GM11168 (cell line): Measurements from ENCODE around the gene PACSIN3.
"Not testable (repeated sequence)": the region's sequence is repeated elsewhere in the genome, so short reads cannot be mapped to it uniquely, and the experiment has no call there.

Source experiments
- in situ Hi-C: fragments of 300-500 bp; cut with MboI; formaldehyde crosslinking; loops from one replicate; pipeline ENCODE4 v1.12.0; 2022; ENCODE audit warnings: low sequenced_read_pairs; ENCODE audit not compliant: unreplicated experiment

The PACSIN3 gene

DNA sequence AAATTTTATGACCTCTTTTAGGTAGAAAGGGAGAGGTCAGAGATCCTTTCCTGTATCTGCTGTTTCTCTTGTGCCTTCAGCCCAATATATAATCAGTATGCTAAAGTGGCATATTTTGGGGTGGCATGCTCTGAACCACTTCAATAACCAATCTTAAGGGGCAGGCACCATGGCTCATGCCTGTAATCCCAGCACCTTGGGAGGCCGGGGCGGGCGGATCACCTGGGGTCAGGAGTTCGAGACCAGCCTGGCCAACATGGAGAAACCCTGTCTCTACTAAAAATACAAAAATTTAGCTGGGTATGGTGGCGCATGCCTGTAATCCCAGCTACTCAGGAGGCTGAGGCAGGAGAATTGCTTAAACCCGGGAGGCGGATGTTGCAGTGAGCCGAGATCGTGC is 11.9 kb upstream of the PACSIN3 start:
- in situ Hi-C loops: not testable (repeated sequence)

DNA sequence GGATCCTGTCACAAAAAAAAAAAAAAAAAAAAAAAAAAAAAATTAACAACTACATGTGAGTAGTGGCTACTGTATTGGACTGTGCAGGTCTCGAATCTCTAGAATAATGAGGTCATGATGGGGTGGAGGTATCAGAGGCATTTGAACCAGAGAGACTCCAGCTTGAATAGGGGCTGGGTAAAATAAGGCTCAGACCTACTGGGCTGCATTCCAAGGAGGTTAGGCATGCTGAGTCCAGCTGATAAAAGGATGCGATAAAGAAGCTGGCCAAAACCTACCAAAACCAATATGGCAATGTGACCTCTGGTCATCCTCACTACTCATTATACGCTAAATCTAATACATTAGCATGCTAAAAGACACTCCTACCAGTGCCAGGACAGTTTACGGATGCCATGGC is 5.9 kb upstream of the PACSIN3 start:
- in situ Hi-C loops: no loop called here

DNA sequence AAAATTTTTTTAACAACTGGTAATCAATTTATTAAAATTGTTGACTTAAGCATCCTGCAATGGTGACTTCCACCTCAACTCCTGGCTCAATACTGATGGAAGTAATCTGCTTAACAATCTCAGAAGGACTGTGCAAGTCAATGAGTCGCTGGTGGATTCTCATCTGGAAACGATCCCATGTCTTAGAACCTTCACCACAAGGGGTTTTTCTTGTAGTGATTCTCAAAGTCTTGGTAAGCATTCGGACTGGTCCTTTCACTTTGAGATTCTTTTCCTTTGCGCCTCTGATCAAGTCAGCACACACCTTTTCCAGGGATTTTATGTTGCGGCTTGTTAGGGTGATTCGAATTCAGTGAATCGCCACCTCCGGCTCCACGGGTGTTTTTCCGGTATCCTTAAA is 4.9 kb upstream of the PACSIN3 start:
- in situ Hi-C loops: not testable (repeated sequence)

DNA sequence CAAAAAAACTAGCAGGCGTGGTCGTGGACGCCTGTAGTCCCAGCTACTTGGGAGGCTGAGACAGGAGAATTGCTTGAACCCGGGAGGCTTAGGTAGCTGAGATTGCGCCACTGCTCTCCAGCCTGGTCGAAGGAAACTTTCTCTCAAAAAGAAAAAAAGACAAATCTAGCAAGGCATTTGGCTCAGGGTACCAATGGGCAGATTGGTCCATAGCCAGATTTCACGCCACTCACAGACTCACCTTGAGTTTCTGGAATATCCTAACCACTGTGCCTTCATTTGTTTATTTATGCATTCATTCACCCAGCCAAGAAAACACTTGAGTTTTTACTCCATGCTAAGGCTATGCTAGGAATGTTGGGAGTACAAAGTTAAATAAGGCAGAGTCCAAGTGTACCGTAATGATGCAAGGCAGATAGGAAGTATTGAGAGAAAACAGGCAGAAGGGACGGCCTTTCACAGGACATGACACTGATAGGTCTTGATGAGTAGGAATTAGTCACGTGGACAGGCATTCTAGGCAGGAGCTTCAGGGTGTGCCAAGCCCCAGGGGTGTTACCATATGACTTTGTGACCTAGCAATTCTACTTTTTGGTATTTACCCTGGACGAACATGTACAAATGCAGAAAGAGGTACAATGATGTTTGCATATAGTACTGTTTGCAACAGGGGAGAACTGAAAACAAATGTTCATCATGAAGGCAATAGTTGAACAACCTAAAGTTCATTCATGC is 3.0 kb upstream of the PACSIN3 start:
- in situ Hi-C loops: no loop called here

DNA sequence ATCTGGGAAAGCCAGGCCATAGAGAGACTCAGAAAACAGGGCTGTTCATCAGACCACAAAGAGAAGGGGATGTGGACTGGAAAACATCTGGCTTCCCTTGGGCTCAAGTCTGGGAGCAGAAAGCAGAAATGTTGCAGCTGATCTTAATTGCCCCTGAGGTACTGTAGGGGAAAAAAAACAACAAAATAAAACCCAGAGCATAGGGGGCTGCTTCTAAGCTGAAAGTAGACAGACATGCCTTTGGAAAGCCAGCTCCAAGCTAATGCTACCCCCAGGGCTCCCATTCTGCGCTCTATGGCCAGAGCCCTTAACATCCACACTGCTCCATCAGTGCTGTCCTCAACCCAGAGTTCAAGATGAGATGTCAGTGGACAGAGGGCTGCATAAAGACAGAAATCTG is 2.0 kb upstream of the PACSIN3 start:
- in situ Hi-C loops: no loop called here

DNA sequence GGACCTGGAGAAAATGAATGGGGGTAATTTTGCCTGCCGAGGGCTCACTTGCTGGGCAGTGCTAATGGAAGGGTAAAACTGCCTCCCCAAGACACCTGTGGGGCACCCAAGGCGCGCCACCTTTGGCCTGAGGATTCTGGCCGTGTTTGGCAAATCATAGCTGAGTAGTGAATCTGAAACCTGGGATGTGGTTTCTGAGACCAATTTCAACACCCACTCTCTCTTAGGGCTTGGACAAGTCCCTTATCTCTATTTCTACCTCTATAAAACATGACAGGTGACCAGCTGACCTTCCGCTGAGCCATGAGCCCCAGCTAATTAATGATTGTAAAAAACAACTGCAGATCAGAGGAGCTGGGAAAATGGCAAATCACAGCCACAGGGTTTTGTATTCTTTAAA is 1.5 kb upstream of the PACSIN3 start:
- in situ Hi-C loops: no loop called here

DNA sequence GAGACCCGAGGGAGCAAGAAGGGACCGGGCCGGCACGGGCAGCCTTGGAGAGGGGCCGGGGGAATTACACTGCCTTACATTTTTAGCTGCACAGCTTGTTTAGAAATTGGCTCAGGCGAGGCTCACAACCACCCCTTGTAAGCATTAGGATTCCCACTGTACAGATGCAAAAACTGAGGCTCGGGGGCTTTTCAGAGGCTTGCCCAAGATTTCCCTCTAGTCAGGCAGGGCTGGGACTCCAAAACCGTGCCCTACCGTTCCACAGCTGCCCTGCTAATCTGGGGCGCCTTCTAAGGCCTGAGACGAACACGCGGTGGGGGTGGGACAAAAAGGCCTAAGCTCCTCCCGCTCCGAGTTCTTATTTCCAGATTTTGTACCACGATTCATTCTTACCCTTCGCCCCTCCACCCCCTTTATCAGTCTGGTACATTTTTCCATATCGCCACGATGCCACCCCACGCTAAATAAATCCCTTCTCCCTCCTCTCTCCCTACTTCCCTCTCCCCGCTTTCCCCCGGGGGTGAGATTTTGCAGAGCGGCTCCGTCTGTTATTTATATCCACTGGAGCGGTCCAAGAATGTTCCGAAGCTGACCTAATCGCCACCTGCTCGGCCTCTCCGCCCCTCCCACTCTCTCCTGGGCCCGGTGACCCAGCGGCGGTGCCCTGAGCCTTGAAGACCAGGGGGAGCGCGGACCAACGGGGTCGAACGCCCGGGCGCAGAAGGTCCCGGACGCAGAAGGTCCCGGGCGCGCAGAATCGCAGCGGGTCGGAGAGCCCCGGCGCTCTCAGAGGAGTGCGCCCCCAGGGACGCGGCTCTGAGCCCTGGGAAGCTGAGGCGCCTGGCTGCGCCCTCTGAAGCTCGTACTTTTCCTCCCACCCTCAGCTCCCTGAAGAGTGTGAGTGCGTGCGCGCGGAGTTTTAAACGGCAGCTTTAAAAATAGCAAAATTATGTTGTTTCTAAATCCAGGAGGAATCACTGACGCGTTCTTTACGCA is 764 bp upstream of the PACSIN3 start:
- in situ Hi-C loops: no loop called here

DNA sequence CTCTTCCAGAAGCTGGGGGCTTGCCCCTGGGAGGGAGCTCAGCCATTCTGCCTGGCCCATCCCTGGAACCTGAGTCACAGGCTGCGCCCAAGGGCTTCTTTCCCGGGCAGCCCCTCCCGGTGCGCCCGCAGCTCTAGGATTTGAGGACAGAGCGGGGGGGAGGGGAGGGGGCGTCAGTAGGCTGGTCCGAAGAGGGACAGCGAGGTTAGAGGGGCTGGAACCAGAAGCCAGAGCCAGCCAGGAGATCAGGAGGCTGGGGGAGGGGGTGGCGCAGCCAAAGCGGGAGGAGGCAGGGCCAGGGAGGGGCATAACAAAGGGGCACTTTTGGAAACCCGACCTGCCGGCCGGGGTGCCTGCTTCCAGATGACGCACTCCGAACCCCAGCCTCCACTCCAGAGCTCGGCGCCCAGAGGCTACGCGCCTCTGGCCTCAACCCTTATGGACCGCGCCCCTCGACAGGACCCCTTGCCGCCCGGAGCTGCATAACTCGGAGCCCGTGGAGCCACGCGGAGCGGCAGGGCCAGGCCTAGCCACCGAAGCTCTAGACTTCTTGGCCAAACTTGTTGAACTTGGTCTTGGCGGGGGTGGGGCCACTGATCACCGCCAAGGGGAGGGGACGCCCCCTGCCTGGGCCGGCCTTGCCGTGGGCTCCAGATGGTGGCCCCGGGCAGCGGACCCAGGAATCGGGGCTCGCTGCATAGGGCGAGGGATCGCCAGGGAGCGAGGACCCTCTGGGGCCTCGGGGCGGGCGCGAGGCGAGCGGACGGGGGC is 744 bp downstream of the PACSIN3 start:
- in situ Hi-C loops: no loop called here

DNA sequence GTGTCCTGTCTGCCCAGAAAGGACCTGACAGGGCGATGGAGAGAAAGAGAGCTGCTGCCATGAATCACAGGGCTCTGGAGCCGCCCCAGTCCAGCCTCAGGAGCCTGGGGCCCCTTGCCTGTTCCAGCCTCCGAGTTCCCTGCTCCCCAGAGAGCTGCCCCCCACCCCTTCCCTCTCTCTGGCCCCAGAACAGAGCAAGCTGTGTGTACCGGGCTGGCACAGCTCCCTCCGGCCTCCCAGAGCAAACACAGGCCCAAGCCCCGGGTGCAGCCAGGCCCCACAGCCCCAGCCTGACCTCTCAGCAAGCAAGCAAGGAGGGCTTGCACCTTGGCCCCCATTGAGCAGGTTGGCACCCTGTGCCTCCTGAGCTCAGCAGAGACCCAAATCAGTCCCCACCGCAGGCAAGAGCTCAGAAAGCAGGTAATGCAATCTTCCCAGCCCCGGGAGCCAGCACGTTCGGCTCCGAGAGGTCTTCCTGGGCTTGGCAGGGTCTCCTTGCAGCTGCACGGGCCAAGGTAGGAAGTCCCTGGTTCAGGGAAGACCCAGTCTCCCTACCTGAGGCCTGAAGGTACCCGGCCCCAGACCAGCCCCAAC is 1.4 kb downstream of the PACSIN3 start:
- in situ Hi-C loops: no loop called here

DNA sequence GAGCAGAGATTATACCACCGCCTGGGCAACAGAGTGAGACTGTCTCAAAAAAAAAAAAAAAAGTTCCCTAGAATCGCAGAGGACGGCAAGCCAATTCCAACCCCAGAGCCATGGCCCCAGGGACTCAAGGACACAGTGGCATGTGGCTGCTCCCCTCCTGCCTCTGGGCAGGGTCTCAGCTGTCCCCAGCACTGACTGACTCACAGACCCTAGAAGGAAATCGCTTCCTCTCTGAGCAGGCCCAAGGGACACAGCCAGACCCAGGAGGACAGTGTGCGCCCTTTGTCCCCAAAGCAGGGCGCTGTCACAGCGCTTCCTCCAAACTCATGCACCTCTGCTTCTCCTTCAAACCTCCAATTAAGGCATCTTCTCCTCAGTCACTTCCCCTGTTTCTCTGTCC is 2.3 kb downstream of the PACSIN3 start:
- in situ Hi-C loops: no loop called here

DNA sequence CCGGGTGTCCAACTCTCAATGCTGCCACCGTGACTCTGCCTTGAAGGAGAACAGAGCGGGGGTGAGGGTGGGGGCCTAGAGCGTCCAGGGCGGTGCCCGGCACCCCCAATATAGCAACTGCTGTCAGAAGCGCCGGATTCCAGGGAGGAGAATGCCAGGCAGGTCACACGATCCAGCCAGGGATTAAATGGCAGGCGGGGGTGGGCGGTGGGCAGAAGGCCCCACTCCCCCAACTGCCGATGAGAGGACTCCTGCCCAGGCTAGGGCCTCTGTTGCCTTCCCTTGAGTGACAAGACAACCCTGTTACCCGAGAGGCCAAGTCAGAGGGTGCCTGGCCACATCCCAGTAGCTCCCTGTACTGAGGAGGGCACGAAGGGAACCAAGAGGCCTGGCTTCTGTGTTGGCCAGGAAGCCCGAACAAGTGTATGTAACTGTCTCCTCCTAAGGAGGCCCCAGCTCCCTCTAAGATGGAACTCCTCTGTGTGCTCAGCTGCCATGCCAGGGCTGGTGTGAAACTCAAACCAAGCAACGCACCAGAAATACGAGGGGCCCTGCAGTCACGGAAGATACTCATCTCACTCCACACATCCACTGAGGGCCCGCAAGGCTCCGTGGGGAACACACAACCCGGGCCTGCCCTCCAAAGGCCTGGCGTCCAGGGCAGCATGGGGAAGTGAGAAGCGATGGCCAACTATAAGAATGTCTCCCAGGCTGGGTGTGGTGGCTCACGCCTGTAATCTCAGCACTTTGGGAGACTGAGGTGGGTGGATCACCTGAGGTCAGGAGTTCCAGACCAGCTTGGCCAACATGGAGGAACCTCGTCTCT is 3.0 kb downstream of the PACSIN3 start:
- in situ Hi-C loops: no loop called here

DNA sequence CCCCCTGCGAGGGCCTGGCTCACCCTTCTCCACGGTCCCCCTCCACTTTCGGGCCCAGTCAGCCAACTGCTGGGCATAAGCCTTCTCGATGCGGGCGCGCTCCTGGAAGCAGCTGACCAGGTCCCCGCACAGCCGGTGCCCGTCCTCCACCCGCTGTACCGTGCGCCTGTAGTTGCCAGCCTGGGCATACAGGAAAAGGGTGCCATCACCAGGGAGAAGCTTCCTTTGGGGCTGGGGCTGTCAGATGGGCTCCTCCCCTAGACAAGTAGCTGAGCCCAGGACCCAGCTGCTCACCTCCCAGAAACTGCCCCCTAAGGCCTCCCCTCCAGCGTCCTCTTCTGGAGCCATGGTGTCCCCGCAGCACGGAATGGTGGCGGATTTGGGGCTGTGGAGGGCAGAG is 3.9 kb downstream of the PACSIN3 start:
- in situ Hi-C loops: no loop called here

DNA sequence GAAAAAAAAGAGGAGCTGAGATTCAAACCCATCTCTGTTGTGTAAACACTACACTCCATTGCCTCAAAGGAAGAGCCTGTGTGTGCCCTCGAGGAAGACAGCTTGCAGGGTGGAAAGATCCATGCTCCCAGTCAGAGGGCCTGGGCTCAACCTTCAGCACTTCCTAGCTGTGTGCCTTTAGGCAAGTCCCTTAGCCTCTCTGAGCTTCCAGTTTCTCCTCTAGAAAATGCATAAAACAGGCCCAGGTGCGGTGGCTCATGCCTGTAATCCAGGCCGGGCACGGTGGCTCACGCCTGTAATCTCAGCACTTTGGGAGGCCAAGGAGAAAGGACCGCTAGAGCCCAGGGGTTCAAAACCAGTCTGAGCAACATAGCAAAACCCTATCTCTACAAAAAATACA is 5.0 kb downstream of the PACSIN3 start:
- in situ Hi-C loops: no loop called here

DNA sequence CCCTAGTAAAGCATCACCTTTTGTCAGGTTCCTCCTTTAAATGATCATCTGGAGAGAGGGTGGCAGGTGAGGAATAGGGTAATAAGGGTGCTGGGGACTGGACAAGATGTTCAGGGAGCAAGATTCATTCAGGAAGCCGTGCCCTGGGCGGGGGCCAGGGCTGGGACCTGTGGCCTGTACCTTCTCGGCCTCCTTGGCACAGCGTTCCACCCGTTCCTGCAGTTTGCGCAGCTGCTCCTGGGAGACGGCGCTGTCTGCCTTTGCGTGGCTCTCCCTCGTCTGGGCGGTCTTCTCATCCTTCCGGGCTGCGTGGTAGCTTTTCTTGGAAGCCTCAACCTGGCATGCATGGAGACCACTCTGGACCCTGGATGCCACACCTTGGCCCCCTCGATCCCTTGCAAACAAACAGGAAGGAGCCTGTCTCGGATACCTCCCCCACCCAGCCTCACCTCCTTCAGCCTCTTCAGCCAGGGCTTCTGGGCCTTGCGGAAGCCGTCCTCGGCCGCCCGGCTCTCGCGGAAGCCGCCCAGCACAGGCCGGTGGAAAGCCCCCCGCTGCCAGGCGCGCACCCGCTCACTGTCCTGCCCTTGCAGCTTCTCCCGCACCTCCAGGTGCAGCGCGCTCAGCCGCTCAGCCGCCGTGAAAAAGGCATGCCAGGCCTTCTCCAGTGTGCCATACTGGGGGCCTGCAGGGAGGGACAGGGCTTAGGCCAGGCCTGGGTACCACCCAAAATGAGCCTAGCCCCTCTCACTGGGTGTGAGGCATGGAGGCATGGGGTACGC is 6.0 kb downstream of the PACSIN3 start:
- in situ Hi-C loops: no loop called here

DNA sequence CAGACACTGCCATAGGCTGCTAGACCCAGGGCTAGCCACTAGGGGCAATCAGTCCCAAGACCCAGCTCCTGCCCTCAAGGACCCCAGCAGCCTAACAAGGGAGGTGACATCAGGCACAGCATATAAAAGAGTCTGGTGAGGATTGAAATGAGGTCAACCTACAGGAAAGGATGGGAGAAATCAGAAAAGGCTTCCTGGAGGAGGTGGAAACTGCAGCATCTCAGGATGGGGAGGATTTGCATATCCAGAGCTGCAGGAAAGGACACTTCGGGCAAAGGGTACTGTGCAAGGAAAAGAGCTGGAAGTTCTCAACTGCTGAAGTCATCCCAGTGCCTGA is 6.6 kb downstream of the PACSIN3 start:
- in situ Hi-C loops: loop anchor here (5.0 kb wide), 1 partner anchor 83 kb away; no protein-coding TSS in a partner anchor

DNA sequence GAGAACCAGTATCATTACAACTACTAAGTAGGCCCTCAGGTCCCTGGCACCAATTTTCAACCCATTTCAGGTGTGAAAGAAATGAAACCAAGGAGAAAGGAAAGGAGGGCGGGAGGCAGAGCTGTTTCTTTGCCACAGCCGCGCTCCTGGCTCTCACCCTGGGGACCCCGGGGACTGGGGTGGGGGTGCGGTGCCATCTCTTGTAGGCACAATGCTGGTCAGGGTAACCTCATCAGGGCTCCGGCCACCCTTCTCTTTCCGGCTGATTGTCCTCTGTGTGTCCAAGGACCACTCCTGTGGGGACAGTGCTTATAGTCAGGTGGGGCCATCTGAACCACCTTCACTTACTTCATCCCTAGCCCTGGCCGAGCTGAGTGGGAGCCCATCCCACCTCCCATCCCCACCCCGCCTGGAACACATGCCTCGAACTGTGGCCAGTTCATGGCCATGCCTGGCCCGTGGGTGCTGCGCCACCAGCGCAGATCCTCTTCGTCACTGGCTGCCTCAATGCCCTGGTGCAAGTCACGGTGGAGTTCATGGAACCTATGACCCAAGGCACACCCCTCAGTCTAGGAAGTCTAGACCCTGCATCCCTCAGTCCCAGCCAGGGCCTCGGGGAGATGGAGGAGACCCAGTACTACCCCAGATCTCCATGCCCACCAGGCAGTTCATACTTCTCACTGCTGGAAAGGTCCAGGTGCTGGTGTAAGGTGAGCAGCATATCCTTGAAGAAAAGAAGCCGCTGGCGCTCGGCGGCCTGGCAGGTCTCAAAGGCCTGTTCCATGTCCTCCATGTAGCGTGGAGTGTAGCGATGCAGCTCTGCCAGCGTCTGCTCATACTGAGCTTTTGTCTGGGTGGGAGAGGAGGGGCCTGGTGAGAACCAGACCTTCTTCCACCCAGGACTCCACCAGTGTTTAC is 7.2 kb downstream of the PACSIN3 start:
- in situ Hi-C loops: loop anchor here (5.0 kb wide), 1 partner anchor 83 kb away; no protein-coding TSS in a partner anchor

DNA sequence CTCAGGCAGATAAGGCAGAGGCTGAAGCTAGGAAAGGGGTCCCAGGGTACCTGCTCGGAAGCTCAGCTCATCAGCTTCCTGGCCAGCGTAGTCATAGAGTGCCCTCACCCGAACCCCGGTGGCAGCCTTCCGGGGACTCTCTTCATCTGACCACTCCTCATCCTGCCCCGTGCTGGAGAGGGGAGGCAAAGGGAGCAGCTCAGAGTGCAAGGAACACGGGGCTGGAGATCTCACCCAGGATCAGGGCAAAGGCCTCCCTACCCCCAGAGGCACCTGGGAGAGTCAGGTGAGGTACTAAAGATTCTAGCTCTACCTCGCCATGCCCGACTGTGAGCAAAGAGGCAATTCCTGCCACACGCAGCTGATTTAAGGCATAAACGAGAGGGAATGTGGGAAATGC is 7.9 kb downstream of the PACSIN3 start:
- in situ Hi-C loops: loop anchor here (5.0 kb wide), 1 partner anchor 84 kb away; no protein-coding TSS in a partner anchor

DNA sequence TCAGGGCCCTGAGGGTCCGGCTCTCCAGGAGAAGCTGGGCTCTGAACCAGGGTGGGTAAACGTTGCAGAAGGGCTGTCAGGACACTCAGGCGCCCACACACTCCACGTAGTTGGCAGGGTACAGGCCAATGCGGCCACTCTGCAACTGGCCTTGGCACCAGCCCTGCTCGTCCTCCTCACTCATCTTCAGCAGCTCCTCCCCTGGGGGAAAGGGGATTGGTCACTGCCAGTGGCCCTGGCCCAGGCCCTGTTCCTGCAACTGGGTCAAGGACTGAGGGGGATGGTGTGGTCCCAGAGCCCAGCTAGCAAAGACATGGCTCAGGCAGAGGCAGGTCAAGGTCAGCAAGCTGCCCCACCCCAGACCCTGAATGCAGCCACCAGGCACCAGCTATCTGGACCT is 8.4 kb downstream of the PACSIN3 start:
- in situ Hi-C loops: loop anchor here (5.0 kb wide), 1 partner anchor 84 kb away; no protein-coding TSS in a partner anchor
